RWPE1 (cell line): ENCODE measurements around the gene TRAPPC11.
A peak's percentile ranks its signal among the peaks of the same experiment; 100 is the strongest.

Experiments used
- CTCF ChIA-PET: fragments of 350-600 bp; sonication (Branson Sonifier 250); formaldehyde crosslinking; extraction: SDS; loops from one replicate; lab custom pipeline; 2021; lab: Yijun Ruan, JAX
- POLR2A ChIA-PET: fragments of 400-600 bp; formaldehyde crosslinking; extraction: SDS; loops from one replicate; lab custom pipeline; 2020; ENCODE audit warnings: antibody characterized with exemption; ENCODE audit not compliant: low non-redundant PET; lab: Yijun Ruan, JAX
- DNase-seq: peaks from one replicate; pipeline ENCODE4 v3.0.0; 2012; ENCODE audit warnings: low spot score
- H3K27ac ChIP-seq: fragments of 450-650 bp; 2 replicates; pipeline ENCODE4 v1.5.1; 2017
- TF ChIP-seq, protein P1 (sequence below): fragments of 450-650 bp; conservative IDR thresholded peaks from 2 replicates; pipeline ENCODE4 v1.5.1; 2017; ENCODE audit warnings: low read depth, mild to moderate bottlenecking

The TRAPPC11 gene

DNA sequence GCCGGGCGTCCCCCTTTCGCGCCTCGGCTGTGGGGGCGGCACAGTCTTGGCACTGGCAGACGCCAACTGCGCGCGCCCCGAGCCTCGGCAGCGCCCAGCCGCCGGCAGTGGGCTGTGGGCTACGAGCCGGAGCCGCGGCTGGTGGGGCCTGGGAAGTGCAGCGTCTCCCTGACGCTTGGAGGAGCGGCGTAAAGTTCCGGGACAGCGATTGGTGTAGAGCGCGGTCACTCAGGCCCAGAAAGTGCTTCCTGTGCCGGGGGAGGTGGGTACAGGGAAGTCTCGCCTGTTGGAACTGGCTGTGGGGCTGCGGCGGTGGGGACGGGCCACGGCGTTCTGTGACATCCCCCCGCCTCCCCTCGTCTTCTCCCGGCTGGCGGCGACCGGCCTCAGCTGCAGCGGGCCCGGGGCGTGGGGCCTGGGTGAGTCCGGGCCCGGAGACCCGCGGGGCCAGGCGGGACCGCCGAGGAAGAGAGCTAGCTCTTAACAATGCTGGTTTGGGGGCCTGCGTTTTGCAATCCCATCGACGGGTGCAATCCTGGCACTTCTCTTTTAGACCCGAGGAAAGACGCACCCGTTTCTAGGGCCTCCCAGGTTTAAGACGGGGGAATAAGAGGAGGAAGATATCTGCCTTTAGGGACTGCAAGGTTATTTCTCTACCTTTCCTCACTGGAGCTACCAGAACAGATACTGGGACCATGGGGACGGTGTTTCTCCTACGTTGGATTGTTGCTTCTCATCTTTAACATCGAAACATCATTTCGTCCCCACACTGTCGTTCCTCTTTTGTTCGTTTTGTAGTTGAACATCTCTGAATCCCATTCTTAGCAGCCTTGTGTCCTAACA lies at the start of gene TRAPPC11, which contains the start of gene RWDD4:
Gene TRAPPC11 (plus strand): TSS at position 265 of the 843 bp plus-strand sequence. CDS start 4,575 bp downstream, outside the sequence.
Gene RWDD4 (minus strand): TSS at position 157 of the 843 bp plus-strand sequence. CDS start 233 bp downstream, outside the sequence.
- CTCF ChIA-PET, result interaction anchor here (0.6 kb wide), 1 partner anchor 393 kb away, joined by 3 read pairs; no protein-coding TSS in a partner anchor

DNA sequence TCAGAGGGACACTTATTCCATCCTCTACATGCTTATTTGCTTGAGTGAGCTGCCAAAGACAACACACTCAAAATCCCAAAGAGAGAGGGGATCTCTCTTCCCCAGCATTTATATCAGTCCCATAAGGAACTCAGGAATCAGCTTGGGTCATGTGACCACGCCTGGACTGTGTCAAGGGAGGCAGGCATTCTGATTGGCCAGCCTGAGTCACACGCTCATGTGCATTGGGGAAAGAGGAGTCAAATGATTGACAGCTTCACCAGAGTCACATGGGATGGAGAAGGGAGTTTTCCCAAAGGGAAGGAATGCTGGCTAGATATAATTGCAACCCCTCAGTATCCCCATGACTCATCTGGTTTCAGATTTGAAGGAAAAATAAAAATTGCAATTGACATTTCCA lies 49.1 kb upstream of the TRAPPC11 start:
- H3K27ac ChIP-seq, result no peak overlapping the region
- DNase-seq, result peak; percentile 39
- TF ChIP-seq, protein P1, sequence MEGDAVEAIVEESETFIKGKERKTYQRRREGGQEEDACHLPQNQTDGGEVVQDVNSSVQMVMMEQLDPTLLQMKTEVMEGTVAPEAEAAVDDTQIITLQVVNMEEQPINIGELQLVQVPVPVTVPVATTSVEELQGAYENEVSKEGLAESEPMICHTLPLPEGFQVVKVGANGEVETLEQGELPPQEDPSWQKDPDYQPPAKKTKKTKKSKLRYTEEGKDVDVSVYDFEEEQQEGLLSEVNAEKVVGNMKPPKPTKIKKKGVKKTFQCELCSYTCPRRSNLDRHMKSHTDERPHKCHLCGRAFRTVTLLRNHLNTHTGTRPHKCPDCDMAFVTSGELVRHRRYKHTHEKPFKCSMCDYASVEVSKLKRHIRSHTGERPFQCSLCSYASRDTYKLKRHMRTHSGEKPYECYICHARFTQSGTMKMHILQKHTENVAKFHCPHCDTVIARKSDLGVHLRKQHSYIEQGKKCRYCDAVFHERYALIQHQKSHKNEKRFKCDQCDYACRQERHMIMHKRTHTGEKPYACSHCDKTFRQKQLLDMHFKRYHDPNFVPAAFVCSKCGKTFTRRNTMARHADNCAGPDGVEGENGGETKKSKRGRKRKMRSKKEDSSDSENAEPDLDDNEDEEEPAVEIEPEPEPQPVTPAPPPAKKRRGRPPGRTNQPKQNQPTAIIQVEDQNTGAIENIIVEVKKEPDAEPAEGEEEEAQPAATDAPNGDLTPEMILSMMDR, result no peak
- ChIA-PET CTCF (no interaction called here), POLR2A (no interaction called here)

More for the DNA sequence above, at the start of gene TRAPPC11, which contains the start of gene RWDD4:
- POLR2A ChIA-PET, result no interaction called here
- TF ChIP-seq, protein P1, result peak; percentile 14; the same call in 1 of the 2 replicates
- DNase-seq, result peak; percentile 98
- peak within 1 kb of the TSS; percentile 85 for H3K27ac ChIP-seq

DNA sequence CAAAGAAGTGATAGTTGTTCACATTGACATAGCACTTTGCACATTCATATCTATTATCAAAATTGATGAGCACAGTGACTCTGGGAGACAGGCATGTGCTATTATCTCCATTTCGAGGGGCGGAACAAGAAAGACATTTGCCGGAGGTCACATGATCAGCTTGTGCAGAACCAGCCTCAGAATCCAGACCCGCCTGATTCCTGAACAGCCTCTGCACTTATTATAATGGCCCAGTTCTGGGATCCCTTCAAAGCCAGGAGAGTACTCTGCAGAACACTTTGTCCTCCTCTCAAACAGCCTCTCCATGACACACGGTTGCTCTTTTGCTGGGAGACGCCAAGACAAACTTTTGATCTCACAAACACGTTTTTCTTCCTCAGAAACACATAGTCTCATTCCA lies 48.5 kb upstream of the TRAPPC11 start:
- H3K27ac ChIP-seq, result no peak overlapping the region
- DNase-seq, result no peak
- ChIA-PET POLR2A (no interaction called here), CTCF (no interaction called here)
- TF ChIP-seq, protein P1, result no peak

DNA sequence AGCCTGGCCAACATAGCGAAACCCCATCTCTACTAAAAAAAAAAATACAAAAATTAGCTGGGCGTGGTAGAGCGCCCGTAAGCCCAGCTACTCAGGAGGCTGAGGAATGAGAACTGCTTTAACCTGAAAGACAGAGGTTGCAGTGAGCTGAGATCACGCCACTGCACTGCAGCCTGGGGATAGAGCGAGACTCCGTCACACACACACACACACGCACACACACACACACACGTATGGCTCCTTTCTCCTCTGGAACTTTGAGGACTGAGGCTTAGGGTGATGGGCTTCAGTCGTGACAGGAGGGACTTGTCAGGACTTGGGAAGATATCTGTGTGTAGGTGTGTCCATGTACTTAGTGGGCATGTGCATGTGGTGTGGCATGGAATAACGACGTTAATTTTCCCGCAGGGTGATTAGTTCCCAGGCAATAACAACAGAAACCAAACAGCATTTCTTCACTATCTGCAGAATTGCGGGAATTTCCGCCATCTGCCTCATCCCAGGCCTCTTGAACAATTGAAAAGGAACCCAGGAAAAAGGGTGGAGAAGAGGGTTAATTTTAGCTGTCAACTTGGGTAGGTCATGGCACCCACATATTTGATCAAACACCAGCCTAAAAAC lies 47.8 kb upstream of the TRAPPC11 start:
- H3K27ac ChIP-seq, result no peak overlapping the region
- TF ChIP-seq, protein P1, result no peak
- CTCF ChIA-PET, result interaction anchor here (0.6 kb wide), 1 partner anchor 107 kb away, joined by 3 read pairs; the partner anchor contains the start of gene ING2
- POLR2A ChIA-PET, result no interaction called here
- DNase-seq, result no peak

DNA sequence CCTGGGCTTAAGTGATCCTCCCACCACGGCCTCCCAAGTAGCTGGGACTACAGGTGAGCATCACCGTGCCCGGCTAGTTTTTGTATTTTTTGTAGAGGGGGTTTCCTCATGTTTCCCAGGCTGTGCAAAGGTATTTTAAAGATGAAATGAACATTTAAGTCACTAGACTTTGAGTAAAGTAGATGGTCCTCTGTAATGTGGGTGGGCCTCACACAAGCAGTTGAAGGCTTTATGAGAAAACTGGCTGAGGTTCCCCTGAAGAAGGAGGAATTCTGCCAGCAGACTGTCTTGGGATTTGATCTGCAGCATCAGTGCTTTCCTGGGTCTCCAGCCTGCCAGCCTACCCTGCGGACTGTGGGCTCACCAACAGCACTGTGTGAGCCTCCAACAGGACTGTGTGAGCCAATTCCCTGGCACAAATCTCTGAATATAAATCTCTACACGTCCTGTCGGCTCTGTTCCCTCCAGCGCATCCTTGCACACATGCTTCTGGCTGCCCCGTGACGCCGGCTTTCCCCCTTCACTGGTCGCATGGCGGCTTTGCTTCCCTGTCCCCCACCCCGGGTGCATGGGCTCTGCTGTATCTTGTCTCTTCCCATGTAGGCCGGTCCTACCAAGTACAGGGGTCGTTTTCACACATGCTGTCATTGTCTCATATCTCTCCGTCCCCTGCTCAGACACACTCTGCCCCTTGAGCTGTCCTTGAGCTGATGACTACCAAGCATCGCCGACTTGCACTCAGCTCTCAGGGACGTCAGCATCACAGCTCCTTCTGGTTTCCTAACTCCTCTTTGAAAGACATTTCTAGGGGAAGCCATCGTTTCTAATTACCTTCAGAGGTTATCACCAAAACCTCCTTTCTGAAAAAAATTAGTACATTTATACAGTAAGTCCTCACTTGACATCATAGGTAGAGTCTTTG lies 46.5 kb upstream of the TRAPPC11 start:
- CTCF ChIA-PET, result interaction anchor here (0.6 kb wide), 1 partner anchor 108 kb away, joined by 3 read pairs; the partner anchor contains the start of gene ING2
- TF ChIP-seq, protein P1, result no peak
- DNase-seq, result no peak
- no peak overlapping the region for H3K27ac ChIP-seq
- POLR2A ChIA-PET, result no interaction called here
